ENCODE results near the gene GARNL3.

Gene GARNL3

DNA sequence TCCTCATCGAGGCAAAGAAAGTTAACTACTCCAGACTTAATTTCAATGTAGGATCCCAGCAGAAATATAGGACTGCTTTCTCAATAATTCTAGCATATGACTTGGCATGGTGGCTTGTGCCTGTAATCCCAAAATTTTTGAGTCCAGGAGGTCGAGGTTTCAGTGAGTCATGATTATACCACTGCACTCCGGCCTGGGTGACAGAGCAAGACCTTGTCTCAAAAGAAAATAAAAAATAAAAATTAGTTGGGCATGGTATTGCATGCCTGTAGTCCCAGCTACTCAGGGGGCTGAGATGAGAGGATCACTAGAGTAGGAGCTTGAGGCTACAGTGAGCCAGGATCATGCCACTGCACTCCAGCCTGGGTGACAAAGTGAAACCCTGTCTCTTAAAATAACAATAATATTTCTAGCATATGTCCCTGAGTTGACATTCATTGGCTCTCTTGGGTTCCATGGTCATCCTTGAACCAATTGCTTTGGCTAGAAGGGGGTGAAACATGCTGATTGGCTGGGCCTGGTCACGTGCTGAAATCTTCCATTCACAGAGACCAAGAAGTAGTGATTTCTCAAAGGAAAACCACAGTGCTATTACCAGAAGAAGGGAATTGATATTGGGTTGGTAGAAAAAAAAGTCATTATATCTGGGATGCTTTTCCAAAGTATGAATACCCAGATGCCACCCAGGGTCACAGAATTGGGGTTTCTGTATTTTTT, 31.6 kb upstream of the GARNL3 start:
- no peak for DNase-seq

DNA sequence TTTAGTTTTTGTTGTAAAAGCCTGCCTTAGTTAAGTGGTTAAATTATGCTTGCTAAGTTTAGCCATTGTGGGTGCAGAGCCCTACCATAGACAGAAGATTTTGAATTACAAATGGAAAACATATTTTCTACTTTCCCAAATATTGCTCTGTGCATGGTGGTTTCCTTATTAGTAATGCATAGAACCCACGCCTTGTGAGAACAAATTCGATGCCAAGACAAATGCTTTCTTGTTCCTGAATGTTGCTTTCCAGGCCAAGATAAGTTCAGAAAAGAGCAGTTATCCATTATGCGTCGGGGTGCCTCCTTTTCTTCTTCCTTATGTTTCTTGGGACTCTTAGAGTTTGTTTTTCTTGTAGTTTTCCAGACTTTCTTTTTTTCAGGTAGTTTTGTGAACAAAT, 31.0 kb upstream of the GARNL3 start:
- DNase-seq = no peak

- no peak for DNase-seq
Measured at GRCh38 chr9:127233989-127234388, 30.6 kb upstream of the GARNL3 start.

- DNase-seq = no peak
Measured at GRCh38 chr9:127237801-127238200, 26.8 kb upstream of the GARNL3 start.

GRCh38 chr9:127241354-127241753, 23.2 kb upstream of the GARNL3 start:
- DNase-seq = no peak

GRCh38 chr9:127244609-127245601, 19.7 kb upstream of the GARNL3 start:
- DNase-seq = peak; percentile 71 to 99 (median 96)

DNA sequence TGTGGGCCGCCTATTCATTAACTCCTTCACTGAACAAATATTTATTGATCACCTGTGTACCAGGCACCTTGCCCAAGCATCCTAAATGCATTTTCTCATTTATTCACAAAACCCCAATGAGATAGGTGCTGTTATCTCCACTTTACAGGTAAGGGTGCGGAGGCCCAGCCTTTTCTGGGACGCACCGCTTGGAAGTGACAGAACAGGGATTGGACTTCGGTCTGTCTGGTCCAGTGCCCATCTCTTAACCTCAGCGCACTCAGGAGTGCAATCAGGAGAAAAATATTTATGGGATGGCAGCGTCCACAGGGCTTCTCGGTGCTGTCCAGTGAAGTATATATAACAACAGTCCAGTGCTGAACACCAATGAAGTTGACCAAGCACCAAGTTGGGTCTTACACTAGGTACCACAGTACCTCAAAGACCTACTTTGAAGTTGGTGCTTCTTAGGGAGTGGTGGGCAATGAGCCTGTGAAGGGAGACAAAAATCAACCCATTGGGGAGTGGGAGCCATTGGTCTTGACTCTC, 18.9 kb upstream of the GARNL3 start:
- no peak for DNase-seq

DNA sequence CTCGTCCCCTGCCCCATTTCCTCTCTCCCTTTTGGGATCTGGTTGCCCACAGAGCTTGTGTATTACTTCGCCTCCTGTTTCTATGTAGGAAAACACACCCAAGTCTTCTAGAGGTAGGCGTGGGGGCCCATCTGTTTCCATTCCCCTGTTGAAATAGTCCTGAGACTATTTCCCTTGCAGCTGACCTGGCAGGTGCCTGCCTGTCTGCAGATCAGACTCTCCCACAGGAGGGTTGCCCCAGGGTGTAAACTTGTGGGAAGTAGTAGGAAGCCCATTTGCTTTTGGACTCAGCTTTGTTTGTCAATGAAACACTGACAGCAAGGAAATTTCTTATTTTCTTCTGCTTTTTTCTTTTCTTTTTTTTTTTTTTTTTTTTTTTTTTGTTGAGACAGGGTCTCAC, 16.3 kb upstream of the GARNL3 start:
- DNase-seq = no peak

GRCh38 chr9:127249877-127250276, 14.7 kb upstream of the GARNL3 start:
- no peak for DNase-seq

DNA sequence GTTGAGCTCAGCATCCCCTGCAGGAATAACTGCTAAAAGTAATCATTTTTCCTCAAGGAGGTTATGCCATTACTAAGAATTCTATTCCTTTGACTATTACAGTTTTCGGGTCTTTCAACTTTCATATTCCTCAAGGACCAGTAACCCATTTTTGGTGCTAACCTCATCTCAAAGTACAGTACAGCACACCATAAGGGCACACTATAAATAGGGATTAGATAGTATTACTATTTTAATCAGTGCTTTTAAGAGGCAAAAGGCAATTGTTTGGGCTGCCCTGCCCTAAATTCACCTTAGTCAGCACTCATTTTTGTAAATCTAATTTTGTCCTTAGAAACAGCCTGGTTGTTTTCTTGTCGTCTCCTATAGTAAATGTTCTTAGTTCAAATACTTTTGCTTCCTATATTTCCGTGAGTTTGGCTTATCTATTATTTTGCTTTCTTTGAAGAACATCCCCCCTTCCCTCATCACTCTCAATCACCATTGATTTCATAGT, 13.6 kb upstream of the GARNL3 start:
- DNase-seq = no peak

GRCh38 chr9:127252410-127253318, 11.9 kb upstream of the GARNL3 start:
- no peak for DNase-seq

DNA sequence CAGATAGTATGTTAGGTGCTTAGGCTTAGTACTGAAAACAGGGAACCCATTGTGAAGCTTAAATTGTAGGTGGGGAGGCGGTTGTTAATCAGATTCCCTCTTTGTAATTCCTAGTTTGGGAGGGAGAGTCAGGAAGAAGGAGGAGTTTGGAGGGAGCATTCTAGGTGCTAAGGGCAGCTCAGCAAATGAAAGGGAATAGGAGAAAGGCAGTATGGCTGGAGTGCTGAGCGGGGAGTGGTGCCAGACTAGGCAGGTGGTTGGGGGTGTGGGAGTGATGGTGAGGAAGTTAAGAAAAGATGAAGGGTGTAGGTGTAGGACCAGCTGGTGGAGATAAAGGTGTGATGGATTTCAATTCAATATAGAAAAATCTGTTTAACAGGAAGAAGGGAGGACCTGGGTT, 11.1 kb upstream of the GARNL3 start:
- peak in 23 of 58 donors; percentile 6 to 64 (median 31) for DNase-seq

- DNase-seq = no peak
Measured at GRCh38 chr9:127255692-127256091, 8.9 kb upstream of the GARNL3 start.

DNA sequence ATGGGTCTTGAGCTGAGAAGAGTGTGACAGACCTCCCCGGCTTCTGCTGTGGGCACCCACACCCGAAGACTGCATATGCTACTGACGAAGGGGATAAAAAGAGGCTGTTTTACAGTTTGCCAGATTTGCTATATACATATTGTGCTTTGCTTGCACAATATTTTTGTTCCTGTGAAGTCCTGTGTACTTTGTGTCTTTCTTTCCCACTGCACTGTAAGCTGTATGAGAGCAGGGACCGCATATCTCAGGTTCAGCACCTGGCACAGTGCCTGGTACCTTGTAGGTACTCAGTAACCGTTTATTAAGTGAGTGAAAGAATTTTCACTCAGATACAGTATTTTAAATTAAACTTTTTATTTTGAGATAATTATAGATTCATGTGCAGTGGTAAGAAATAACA, 8.2 kb upstream of the GARNL3 start:
- peak in 2 of 58 donors; percentile 12 to 28 for DNase-seq

GRCh38 chr9:127258606-127259471, 5.7 kb upstream of the GARNL3 start:
- no peak for DNase-seq

DNA sequence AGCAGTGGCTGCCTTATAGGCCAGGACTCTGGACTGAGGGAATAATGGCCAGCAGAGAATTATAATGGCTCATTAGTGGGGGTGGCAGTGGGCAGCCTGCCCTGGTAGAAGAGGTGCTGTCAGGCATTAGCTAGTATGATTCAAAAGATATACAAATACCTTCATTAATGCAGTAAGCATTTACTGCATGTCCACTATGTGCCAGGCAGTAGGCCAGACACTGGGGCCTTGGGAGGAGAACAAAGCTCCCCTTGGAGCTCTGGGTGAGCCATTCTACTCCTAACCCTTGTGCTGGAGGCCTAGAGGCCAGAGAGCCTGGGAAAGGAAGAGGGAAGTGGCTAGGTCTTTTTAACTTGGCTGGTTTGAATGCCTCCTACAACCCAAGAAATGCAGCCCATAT, 2.0 kb upstream of the GARNL3 start:
- peak in 33 of 58 donors; percentile 22 to 82 (median 45) for DNase-seq

DNA sequence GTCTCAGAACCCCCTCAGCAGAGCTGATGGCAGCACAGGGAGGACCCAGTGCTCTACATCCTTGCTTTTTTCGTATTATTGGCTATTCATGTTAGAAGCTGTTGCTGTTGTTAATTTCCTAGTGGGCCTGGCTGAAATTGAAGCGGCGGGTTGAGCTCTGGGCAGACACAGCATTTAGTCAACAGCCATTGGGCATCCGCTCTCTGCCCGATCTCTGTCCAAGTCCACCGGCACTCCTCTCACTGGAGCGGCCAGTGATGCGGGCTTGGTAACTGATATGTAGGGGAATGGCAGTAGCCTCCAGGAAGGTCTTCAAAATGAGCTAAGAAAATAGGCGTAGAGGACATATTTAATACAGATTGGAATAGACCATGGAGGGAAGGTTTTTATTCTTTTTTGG, 1.3 kb upstream of the GARNL3 start:
- DNase-seq = peak in 18 of 58 donors; percentile 11 to 46 (median 28)

DNA sequence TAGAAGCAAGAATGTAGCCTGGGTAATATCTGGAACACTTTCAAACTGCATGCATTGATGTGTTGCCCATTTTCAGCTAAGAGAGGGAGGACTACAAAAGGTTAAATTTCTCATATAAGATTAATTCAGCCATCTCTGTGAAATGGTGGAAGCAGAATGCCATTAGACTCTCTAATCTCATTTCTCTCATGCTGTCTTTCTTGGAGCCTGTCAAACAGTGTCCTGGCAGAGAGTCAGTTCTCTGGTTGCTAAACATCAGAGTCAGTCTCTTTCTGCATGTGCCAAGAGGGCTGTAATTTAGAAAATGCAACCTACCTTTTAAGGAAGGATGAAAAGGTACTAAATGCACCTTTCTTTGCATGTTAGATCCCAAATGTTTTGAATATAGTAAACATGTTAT, 910 bp upstream of the GARNL3 start:
- peak in 7 of 58 donors; percentile 11 to 74 (median 26) for DNase-seq

- peak in 3 of 58 donors; percentile 20 to 44 (median 33) for DNase-seq
Measured at GRCh38 chr9:127267793-127268525, 3.4 kb downstream of the GARNL3 start.

Measured in anterior cingulate cortex (tissue), 58 donors.